HCT116 (cell line): Measurements from ENCODE around the gene KCTD1. TPM values are rescaled to one million over a fixed set of nuclear protein-coding genes. Genes with fewer than 3 reads are reported as not detected.

Experiments used
- ATAC-seq: fragments of 200-7000 bp; cut with Tn5 transposase; 2 replicates; pipeline ENCODE4 v1.9.1; 2020; ENCODE audit warnings: mild to moderate bottlenecking, moderate library complexity
- BruUV-seq: library from RNA; stranded (reverse); fragments of 400-500 nt; replicated peaks from 2 replicates; lab custom pipeline; 2021; lab: Mats Ljungman, UMichigan
- CTCF ChIA-PET: fragments of 300-600 bp; sonication (Branson Sonifier 250); formaldehyde crosslinking; loops from one replicate; lab custom pipeline; 2021; ENCODE audit warnings: antibody characterized with exemption; lab: Charles Lee
- POLR2A ChIA-PET: fragments of 300-600, 350-600 bp; sonication (Branson Sonifier 250); formaldehyde crosslinking; loops from one replicate; lab custom pipeline; 2021; ENCODE audit warnings: antibody characterized with exemption; lab: Charles Lee
- RAD21 ChIA-PET, 2 experiments: fragments of 300-600 bp; sonication (Branson Sonifier 250); formaldehyde crosslinking; loops; one replicate each; lab custom pipeline; 2023; ENCODE audit warnings: low total read pairs in 2 of 2; ENCODE audit not compliant: uncharacterized antibody in 2 of 2, unreplicated experiment in 2 of 2, low non-redundant PET in 1 of 2; lab: Charles Lee
- DNase-seq: peaks from one replicate; pipeline ENCODE4 v3.0.0-alpha.2; 2010; ENCODE audit warnings: low read depth, low spot score
- H2AFZ ChIP-seq: fragments of 200-600 bp; shearing (Covaris generic), sonication (generic); 2 replicates; pipeline ENCODE4 v1.6.1; 2017; ENCODE audit warnings: low read depth, mixed run types, mixed read lengths, antibody characterized with exemption, low read length; ENCODE audit not compliant: poor library complexity, severe bottlenecking
- H3K27ac ChIP-seq: 2 replicates; pipeline ENCODE4 v1.5.1; 2012; ENCODE audit warnings: low read depth, low read length
- H3K27me3 ChIP-seq: fragments of 200-600 bp; sonication (generic); 2 replicates; pipeline ENCODE4 v1.6.1; 2016; ENCODE audit warnings: mixed run types, low read length, mixed read lengths; ENCODE audit not compliant: insufficient read depth
- H3K36me3 ChIP-seq, 2 experiments: fragments of 200-500 bp in 1 of 2; fragments of 200-600 bp in 1 of 2; sonication (Bioruptor generic) in 1 of 2; sonication (generic) in 1 of 2; 2 replicates each; pipeline versions ENCODE4 v1.5.1 to v1.6.1; 2014 to 2016; ENCODE audit warnings: low read length in 2 of 2, inconsistent platforms in 1 of 2, mixed read lengths in 1 of 2, mixed run types in 1 of 2; ENCODE audit not compliant: insufficient read depth in 2 of 2, control insufficient read depth in 1 of 2
- H3K4me1 ChIP-seq, 2 experiments: fragments of 200-600 bp in 1 of 2; sonication (generic) in 1 of 2; 2 replicates each; pipeline versions ENCODE4 v1.5.1 to v1.6.1; 2012 to 2017; ENCODE audit warnings: low read length in 2 of 2, inconsistent platforms in 1 of 2, mild to moderate bottlenecking in 1 of 2, mixed read lengths in 1 of 2, mixed run types in 1 of 2, moderate library complexity in 1 of 2; ENCODE audit not compliant: insufficient read depth in 2 of 2, control insufficient read depth in 1 of 2
- H3K4me2 ChIP-seq: fragments of 200-600 bp; sonication (generic); 2 replicates; pipeline ENCODE4 v1.6.1; 2017; ENCODE audit warnings: mixed run types, low read length, mixed read lengths
- H3K4me3 ChIP-seq, 2 experiments: fragments of 200-600 bp in 1 of 2; sonication (generic) in 1 of 2; replicated peaks in 1 of 2; 2 replicates each; pipeline ENCODE4 v1.5.1; 2011 to 2016; ENCODE audit warnings: low read length in 2 of 2, control low read depth in 1 of 2, low read depth in 1 of 2, mild to moderate bottlenecking in 1 of 2, mixed read lengths in 1 of 2, mixed run types in 1 of 2
- H3K79me2 ChIP-seq: fragments of 200-600 bp; sonication (generic); 2 replicates; pipeline ENCODE4 v1.6.1; 2017; ENCODE audit warnings: mild to moderate bottlenecking, mixed run types, low read length, moderate library complexity, mixed read lengths; ENCODE audit not compliant: insufficient read depth
- H3K9ac ChIP-seq: fragments of 200-600 bp; sonication (generic); 2 replicates; pipeline ENCODE4 v1.6.1; 2016; ENCODE audit warnings: low read length, mixed read lengths
- H3K9me2 ChIP-seq: fragments of 200-600 bp; sonication (generic), shearing (Covaris generic); 2 replicates; pipeline ENCODE4 v1.6.1; 2017; ENCODE audit warnings: mixed run types, mild to moderate bottlenecking, moderate library complexity; ENCODE audit not compliant: insufficient read depth
- H3K9me3 ChIP-seq, 2 experiments: fragments of 200-500 bp in 1 of 2; fragments of 200-600 bp in 1 of 2; sonication (Bioruptor generic) in 1 of 2; sonication (generic) in 1 of 2; 2 replicates each; pipeline ENCODE4 v1.6.1; 2014 to 2017; ENCODE audit warnings: low read length in 2 of 2, mixed read lengths in 2 of 2, inconsistent platforms in 1 of 2, low read depth in 1 of 2, mild to moderate bottlenecking in 1 of 2, mixed run types in 1 of 2, moderate library complexity in 1 of 2; ENCODE audit not compliant: control insufficient read depth in 1 of 2, insufficient read depth in 1 of 2
- H4K20me1 ChIP-seq: fragments of 200-600 bp; sonication (generic), shearing (Covaris generic); 2 replicates; pipeline ENCODE4 v1.6.1; 2017; ENCODE audit warnings: mixed run types, mild to moderate bottlenecking, moderate library complexity; ENCODE audit not compliant: insufficient read depth
- CEBPB ChIP-seq: IDR thresholded peaks from 2 replicates; pipeline ENCODE4 v1.6.1; 2012; ENCODE audit warnings: low read depth
- EGR1 ChIP-seq: IDR thresholded peaks from 2 replicates; pipeline ENCODE4 v1.6.1; 2012; ENCODE audit warnings: low read depth
- EZH2 ChIP-seq: fragments of 200-600 bp; sonication (generic); IDR thresholded peaks from 2 replicates; pipeline ENCODE4 v1.6.1; 2017; ENCODE audit warnings: antibody characterized with exemption, mixed run types
- EZH2phosphoT487 ChIP-seq: fragments of 200-600 bp; IDR thresholded peaks from 2 replicates; pipeline ENCODE4 v1.6.1; 2018; ENCODE audit warnings: antibody characterized with exemption, borderline replicate concordance
- FOSL1 ChIP-seq: IDR thresholded peaks from 2 replicates; pipeline ENCODE4 v1.6.1; 2012; ENCODE audit warnings: low read depth
- JUND ChIP-seq: IDR thresholded peaks from 2 replicates; pipeline ENCODE4 v1.6.1; 2012
- POLR2AphosphoS5 ChIP-seq: IDR thresholded peaks from 2 replicates; pipeline ENCODE4 v1.6.1; 2011; ENCODE audit warnings: mild to moderate bottlenecking, low read depth, low read length, moderate library complexity
- RAD21 ChIP-seq: IDR thresholded peaks from 2 replicates; pipeline ENCODE4 v1.6.1; 2012; ENCODE audit warnings: low read depth, mild to moderate bottlenecking
- REST ChIP-seq: IDR thresholded peaks from 2 replicates; pipeline ENCODE4 v1.6.1; 2012; ENCODE audit warnings: low read depth
- SIN3A ChIP-seq: IDR thresholded peaks from 2 replicates; pipeline ENCODE4 v1.6.1; 2012; ENCODE audit warnings: low read depth
- SP1 ChIP-seq: IDR thresholded peaks from 2 replicates; pipeline ENCODE4 v1.6.1; 2012; ENCODE audit warnings: low read depth
- SRF ChIP-seq: IDR thresholded peaks from 2 replicates; pipeline ENCODE4 v1.6.1; 2012; ENCODE audit warnings: low read depth
- TCF7L2 ChIP-seq: IDR thresholded peaks from 2 replicates; pipeline ENCODE4 v1.7.0; 2011; ENCODE audit warnings: borderline replicate concordance, inconsistent platforms; ENCODE audit not compliant: insufficient read depth, insufficient read length; ENCODE audit errors: extremely low read depth
- YY1 ChIP-seq: IDR thresholded peaks from 2 replicates; pipeline ENCODE4 v1.6.1; 2011; ENCODE audit warnings: low read length, low read depth, moderate library complexity, mild to moderate bottlenecking; ENCODE audit not compliant: insufficient replicate concordance; ENCODE audit errors: extremely low read depth
- ZNF274 ChIP-seq: fragments of 200-500 bp; sonication (Bioruptor generic); IDR thresholded peaks from 2 replicates; pipeline ENCODE4 v1.6.1; 2014; ENCODE audit warnings: mild to moderate bottlenecking, low read depth, low read length, inconsistent platforms
- intact Hi-C: fragments of 100-400 bp; cut with micrococcal nuclease; formaldehyde crosslinking; loops from 2 replicates; pipeline ENCODE4 v1.10.0; 2022
- total RNA-seq: library from RNA; stranded (reverse); gene quantifications from one replicate; pipeline ENCODE4 v1.2.1, GENCODE V29; 2021; ENCODE audit not compliant: unreplicated experiment
- TF ChIP-seq, protein P1 (sequence below): IDR thresholded peaks from 2 replicates; pipeline ENCODE4 v1.6.1; 2012

KCTD1 gene
- total RNA-seq, 1 experiment from 2014 or later: 16.8 TPM

DNA sequence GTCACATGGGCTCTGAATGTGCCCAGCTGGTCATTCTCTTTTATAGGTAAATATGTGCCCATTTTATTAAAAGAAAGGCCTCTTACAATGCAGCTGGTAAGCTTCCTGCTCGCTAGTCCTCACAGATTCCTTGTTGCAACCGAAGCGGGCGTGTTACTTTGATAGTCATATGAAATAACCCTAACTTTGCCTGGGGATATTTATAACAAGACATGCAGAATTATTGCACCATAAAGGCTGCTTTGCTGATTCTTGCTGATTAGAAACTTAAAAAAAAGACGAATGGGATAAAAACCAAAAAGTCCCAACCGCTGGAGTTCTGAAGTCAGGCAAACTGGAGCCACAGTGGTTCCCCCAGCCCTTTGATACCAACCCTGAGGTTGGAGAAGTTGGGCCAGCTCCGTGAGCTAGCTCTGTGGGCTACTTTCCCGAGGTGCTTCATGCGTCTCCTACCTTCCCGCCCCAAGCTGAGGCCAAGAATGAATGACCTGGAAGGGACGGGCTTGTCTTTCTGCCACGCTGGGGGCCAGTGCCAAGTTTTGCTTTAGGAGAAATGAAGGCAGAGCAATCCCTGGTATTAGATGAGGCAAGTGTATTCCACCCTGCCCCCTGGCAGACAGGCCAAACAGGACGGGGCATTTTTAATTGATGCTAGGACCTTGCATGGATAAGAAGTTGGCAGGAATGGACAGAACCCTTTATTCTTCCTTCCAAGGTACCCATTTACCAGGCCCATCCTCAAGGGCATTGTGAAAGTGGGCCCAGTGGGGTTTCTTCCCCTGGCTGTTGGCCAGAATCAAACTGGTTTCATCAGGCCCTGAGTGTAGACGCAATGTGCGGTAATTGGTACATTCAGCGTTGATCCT, 140.4 kb downstream of the KCTD1 start (continued):
- TF ChIP-seq SIN3A (no peak), RAD21 (no peak), SRF (no peak), POLR2AphosphoS5 (no peak)

DNA sequence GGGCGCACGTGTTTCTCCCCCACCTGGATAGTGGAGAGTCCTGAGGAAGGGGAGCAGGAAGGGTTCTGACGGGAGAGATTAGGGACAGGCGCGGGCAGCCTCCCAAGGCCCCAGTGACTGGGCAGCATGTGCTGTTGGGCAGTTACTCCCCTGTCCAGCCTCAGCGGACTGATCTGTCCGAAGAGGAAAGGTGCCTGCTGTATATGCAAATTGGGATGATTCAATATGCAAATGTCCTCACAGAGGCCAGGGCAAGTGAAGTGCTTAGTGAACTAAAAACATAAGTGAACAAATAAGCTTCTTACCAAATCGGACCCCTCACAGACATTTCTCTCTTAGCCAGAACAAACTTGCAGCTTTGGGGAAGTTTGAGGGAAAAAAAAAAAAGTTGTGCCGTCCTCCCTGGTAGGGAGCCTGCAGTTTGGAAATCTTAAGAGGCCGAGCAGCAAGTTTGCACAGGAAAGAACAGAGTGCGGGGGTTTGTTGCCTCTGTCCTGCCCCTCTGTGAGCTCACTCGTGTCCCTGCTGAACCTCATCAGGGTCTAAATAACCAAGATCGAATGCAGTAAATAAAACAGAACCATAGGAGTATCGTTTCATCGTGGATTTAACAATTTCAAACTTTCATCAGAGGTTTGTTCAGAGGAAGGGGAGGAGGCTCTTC, 141.4 kb downstream of the KCTD1 start:
- BruUV-seq: no TSS peak
- no peaks in the 10 kb centered on the region for H3K36me3 ChIP-seq
- POLR2A ChIA-PET: no interaction called here
- no peak overlapping the region for H3K9ac ChIP-seq
- TF ChIP-seq EGR1 (no peak), ZNF274 (no peak), EZH2phosphoT487 (no peak), POLR2AphosphoS5 (no peak), JUND (no peak), YY1 (no peak), TCF7L2 (no peak), REST (no peak), RAD21 (no peak; the same call in 1 of the 2 replicates), CEBPB (no peak), SP1 (no peak), FOSL1 (no peak), EZH2 (no peak)
- TF ChIP-seq, protein P1, sequence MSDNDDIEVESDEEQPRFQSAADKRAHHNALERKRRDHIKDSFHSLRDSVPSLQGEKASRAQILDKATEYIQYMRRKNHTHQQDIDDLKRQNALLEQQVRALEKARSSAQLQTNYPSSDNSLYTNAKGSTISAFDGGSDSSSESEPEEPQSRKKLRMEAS: no peak
- H3K27ac ChIP-seq: no peak overlapping the region
- no peak overlapping the region for H2AFZ ChIP-seq
- intact Hi-C loops: loop anchor here (5.0 kb wide), 2 partner anchors 555 to 595 kb away; no protein-coding TSS in a partner anchor
- DNase-seq (no peak), ATAC-seq (no peak)
- H3K79me2 ChIP-seq: no peaks in the 10 kb centered on the region
- H4K20me1 ChIP-seq: no peaks in the 10 kb centered on the region
- RAD21 ChIA-PET: no interaction called here
- H3K9me3 ChIP-seq: no peaks in the 10 kb centered on the region
- no peaks in the 10 kb centered on the region for H3K27me3 ChIP-seq
- no peaks in the 10 kb centered on the region; a peak in 1 of 4 replicates for H3K4me1 ChIP-seq
- CTCF ChIA-PET: interaction anchor here (1.0 to 2.1 kb wide), 3 partner anchors 214 to 397 kb away, joined by 3 to 9 read pairs (median 3); no protein-coding TSS in a partner anchor
- no peaks in the 10 kb centered on the region for H3K9me2 ChIP-seq
- H3K4me3 ChIP-seq: no peak overlapping the region
- H3K4me2 ChIP-seq: no peak overlapping the region
